OCI-LY7 (cell line): ENCODE measurements around the gene LAGE3. TPM values are rescaled to one million over a fixed set of nuclear protein-coding genes. Genes with fewer than 3 reads are reported as not detected.

Experiments
- BruUV-seq: library from RNA; stranded (reverse); fragments of 400-500 nt; replicated peaks from 2 replicates; lab custom pipeline; 2021; lab: Mats Ljungman, UMichigan
- CTCF ChIA-PET: fragments of 300-600 bp; sonication (Branson Sonifier 250); formaldehyde crosslinking; loops from one replicate; lab custom pipeline; 2022; ENCODE audit warnings: antibody characterized with exemption; ENCODE audit not compliant: unreplicated experiment; lab: Charles Lee
- POLR2A ChIA-PET: fragments of 300-600 bp; sonication (Branson Sonifier 250); formaldehyde crosslinking; loops from one replicate; lab custom pipeline; 2022; ENCODE audit warnings: antibody characterized with exemption; lab: Charles Lee
- DNase-seq: peaks from one replicate; pipeline ENCODE4 v3.0.0-alpha.2; 2015; ENCODE audit warnings: low spot score
- H2AFZ ChIP-seq: fragments of 200-600 bp; sonication (generic), shearing (Covaris generic); 2 replicates; pipeline ENCODE4 v1.6.1; 2014; ENCODE audit warnings: mild to moderate bottlenecking, antibody characterized with exemption, low read length, moderate library complexity
- H3K27ac ChIP-seq: fragments of 200-600 bp; sonication (generic); 2 replicates; pipeline ENCODE4 v1.5.1; 2014; ENCODE audit warnings: mixed run types, low read depth, mild to moderate bottlenecking, moderate library complexity, low read length, inconsistent platforms; ENCODE audit not compliant: poor library complexity, severe bottlenecking
- H3K36me3 ChIP-seq: fragments of 200-600 bp; sonication (generic); 2 replicates; pipeline ENCODE4 v1.6.1; 2014; ENCODE audit warnings: mild to moderate bottlenecking, antibody characterized with exemption, low read length, moderate library complexity, mixed read lengths; ENCODE audit not compliant: insufficient read depth
- H3K4me1 ChIP-seq: fragments of 200-600 bp; sonication (generic); 2 replicates; pipeline ENCODE4 v1.5.1; 2014; ENCODE audit warnings: mild to moderate bottlenecking, low read length; ENCODE audit not compliant: insufficient read depth, poor library complexity, severe bottlenecking
- H3K4me2 ChIP-seq: fragments of 200-600 bp; sonication (generic); 2 replicates; pipeline ENCODE4 v1.6.1; 2014; ENCODE audit warnings: mild to moderate bottlenecking, low read length
- H3K4me3 ChIP-seq: fragments of 200-600 bp; sonication (generic); 2 replicates; pipeline ENCODE4 v1.5.1; 2014; ENCODE audit warnings: mild to moderate bottlenecking, low read depth, low read length; ENCODE audit not compliant: poor library complexity, severe bottlenecking
- H3K79me2 ChIP-seq: fragments of 200-600 bp; sonication (generic); 2 replicates; pipeline ENCODE4 v1.6.1; 2016; ENCODE audit warnings: low read depth, mild to moderate bottlenecking, low read length, moderate library complexity, mixed read lengths; ENCODE audit not compliant: insufficient read depth
- H3K9me2 ChIP-seq: fragments of 200-600 bp; sonication (generic); 2 replicates; pipeline ENCODE4 v1.6.1; 2016; ENCODE audit warnings: mild to moderate bottlenecking, low read length, mixed read lengths; ENCODE audit not compliant: insufficient read depth
- H3K9me3 ChIP-seq: fragments of 200-600 bp; sonication (generic); 2 replicates; pipeline ENCODE4 v1.6.1; 2014; ENCODE audit warnings: mild to moderate bottlenecking, mixed run types, low read length, mixed read lengths
- H4K20me1 ChIP-seq: fragments of 200-600 bp; sonication (generic); 2 replicates; pipeline ENCODE4 v1.6.1; 2014; ENCODE audit warnings: mild to moderate bottlenecking, antibody characterized with exemption, low read length, moderate library complexity, mixed read lengths; ENCODE audit not compliant: insufficient read depth
- CTCF ChIP-seq: fragments of 200-600 bp; sonication (generic); conservative IDR thresholded peaks from 2 replicates; pipeline ENCODE4 v1.5.1; 2014; ENCODE audit warnings: mild to moderate bottlenecking, antibody characterized with exemption, low read length, moderate library complexity, mixed read lengths
- EZH2phosphoT487 ChIP-seq: fragments of 200-600 bp; sonication (generic); IDR thresholded peaks from 2 replicates; pipeline ENCODE4 v1.6.1; 2018; ENCODE audit warnings: low read depth, borderline replicate concordance, mild to moderate bottlenecking, mixed run types, antibody characterized with exemption, low read length, moderate library complexity, mixed read lengths
- intact Hi-C: fragments of 100-400 bp; cut with micrococcal nuclease; formaldehyde crosslinking; loops from one replicate; pipeline ENCODE4 v1.10.0; 2022; ENCODE audit not compliant: unreplicated experiment
- total RNA-seq, 2 experiments: library from RNA; depleted of rRNA in 1 of 2; stranded (reverse); fragments of >200 nt in 1 of 2; shearing (Covaris generic) in 1 of 2; gene quantifications; 2 replicates each; pipeline ENCODE4 v1.2.3, GENCODE V29; 2014 to 2022

The LAGE3 gene
- total RNA-seq, 2 experiments from 2014 or later = 40.6 to 70.1 TPM

DNA sequence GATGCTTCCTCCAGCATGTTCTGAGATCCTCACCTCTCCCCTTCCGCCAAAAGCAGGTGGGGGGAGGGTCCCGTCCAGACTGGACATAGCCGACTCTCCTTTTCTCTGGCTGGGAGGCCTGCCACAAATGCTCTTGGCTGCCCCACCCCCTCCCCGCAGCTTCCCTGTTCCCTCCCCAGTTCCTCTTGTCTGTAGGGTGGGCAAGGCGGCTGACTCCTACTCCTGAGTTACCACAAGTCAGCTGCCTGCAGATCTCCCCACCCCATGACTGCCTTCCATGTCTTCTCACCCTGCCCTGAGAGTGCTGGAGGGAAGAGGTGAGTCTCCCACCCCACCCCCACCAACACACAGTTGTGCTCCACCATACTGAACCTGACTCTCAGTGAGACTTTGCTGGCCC lies 47.7 kb downstream of the LAGE3 start:
- Histone ChIP-seq H3K27ac (no peak overlapping the region), H3K4me1 (peaks cover 19% of the 10 kb centered on the region), H3K4me3 (no peak overlapping the region), H3K36me3 (peaks cover 8% of the 10 kb centered on the region; the same call in 1 of the 2 replicates), H4K20me1 (no peaks in the 10 kb centered on the region), H3K4me2 (no peak overlapping the region), H3K9me2 (no peaks in the 10 kb centered on the region), H2AFZ (no peak overlapping the region), H3K9me3 (no peaks in the 10 kb centered on the region), H3K79me2 (peaks cover 13% of the 10 kb centered on the region; the same call in 1 of the 2 replicates)
- BruUV-seq = no TSS peak
- CTCF ChIA-PET = no interaction called here
- POLR2A ChIA-PET = no interaction called here
- TF ChIP-seq EZH2phosphoT487 (no peak), CTCF (no peak)
- intact Hi-C loops = no loop called here
- no peak for DNase-seq

- H2AFZ ChIP-seq = no peak overlapping the region
- H3K9me3 ChIP-seq = no peaks in the 10 kb centered on the region
- no peak overlapping the region for H3K27ac ChIP-seq
- intact Hi-C loops = no loop called here
- no peak for DNase-seq
- BruUV-seq = no TSS peak
- TF ChIP-seq CTCF = no peak
- TF ChIP-seq EZH2phosphoT487 = no peak
- H3K4me1 ChIP-seq = peaks cover 15% of the 10 kb centered on the region
- H4K20me1 ChIP-seq = no peaks in the 10 kb centered on the region
- ChIA-PET CTCF (no interaction called here), POLR2A (no interaction called here)
- H3K4me2 ChIP-seq = no peak overlapping the region
- peaks cover 13% of the 10 kb centered on the region; the same call in 1 of the 2 replicates for H3K79me2 ChIP-seq
- no peaks in the 10 kb centered on the region for H3K9me2 ChIP-seq
- H3K4me3 ChIP-seq = no peak overlapping the region
- H3K36me3 ChIP-seq = peaks cover 8% of the 10 kb centered on the region; the same call in 1 of the 2 replicates
These were observed 48.2 kb downstream of the LAGE3 start for GRCh38 chrX:154430916-154431315.

- TF ChIP-seq EZH2phosphoT487 = no peak
- TF ChIP-seq CTCF = no peak
- H3K4me2 ChIP-seq = no peak overlapping the region
These were observed 48.6 kb downstream of the LAGE3 start for GRCh38 chrX:154430479-154430878.

More at GRCh38 chrX:154430479-154430878, 48.6 kb downstream of the LAGE3 start:
- H3K4me1 ChIP-seq = peaks cover 14% of the 10 kb centered on the region
- intact Hi-C loops = no loop called here
- no peaks in the 10 kb centered on the region for H4K20me1 ChIP-seq
- no peak overlapping the region for H3K27ac ChIP-seq
- no peak overlapping the region for H3K4me3 ChIP-seq
- no peak for DNase-seq
- no peaks in the 10 kb centered on the region for H3K9me2 ChIP-seq
- H3K36me3 ChIP-seq = peaks cover 5% of the 10 kb centered on the region; the same call in 1 of the 2 replicates
- H3K9me3 ChIP-seq = no peaks in the 10 kb centered on the region
- H2AFZ ChIP-seq = no peak overlapping the region
- POLR2A ChIA-PET = interaction anchor here (0.7 kb wide), 1 partner anchor 47 kb away, joined by 4 read pairs; no protein-coding TSS in a partner anchor
- peaks cover 13% of the 10 kb centered on the region; the same call in 1 of the 2 replicates for H3K79me2 ChIP-seq
- CTCF ChIA-PET = no interaction called here
- no TSS peak for BruUV-seq
